OCI-M2 (cell line): Measurements from ENCODE around the gene NPTX1.

ENCODE experiments used
- DNase-seq: peaks from one replicate; lab custom pipeline; 2025; ENCODE audit not compliant: unreplicated experiment; lab: John Stamatoyannopoulos, UW

NPTX1 gene

DNA sequence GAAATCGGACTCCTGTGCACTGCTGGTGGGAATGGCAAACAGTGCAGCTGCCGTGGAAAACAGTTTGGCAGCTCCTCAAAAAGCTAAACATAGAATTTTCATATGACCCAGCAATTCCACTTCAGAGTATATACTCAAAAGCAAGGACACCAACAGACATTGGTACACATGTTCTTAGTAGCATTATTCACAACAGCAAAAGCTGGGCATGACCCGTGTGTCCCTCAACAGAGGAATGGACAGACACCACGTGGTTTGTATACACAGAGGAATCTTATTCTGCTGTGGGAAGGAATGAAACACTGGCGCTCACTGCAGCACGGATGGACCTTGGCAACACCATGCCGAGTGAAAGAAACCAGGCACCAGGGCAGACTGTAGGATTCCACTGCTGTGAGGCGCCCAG lies 16.0 kb downstream of the NPTX1 start:
- DNase-seq, result no peak

DNA sequence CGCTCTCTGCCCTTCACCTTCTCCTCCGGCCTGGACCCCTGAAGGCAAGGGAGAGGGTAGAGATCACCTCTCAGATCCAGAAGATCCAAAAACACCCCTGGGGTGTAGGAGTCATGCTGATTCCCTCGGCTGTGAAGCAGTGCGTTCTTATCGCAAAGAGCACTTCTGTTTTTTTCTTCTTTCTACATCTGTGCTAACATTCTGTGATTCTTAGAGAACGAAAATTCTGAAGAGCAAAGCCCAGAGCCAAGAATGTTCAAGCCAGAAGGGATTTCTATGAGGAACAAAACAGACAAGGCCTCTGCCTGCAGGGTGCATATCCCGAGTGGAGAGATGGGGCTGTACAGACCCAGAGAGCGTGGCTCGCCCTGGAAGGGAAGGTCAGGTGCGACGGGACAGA lies 17.2 kb downstream of the NPTX1 start:
- DNase-seq, result no peak

DNA sequence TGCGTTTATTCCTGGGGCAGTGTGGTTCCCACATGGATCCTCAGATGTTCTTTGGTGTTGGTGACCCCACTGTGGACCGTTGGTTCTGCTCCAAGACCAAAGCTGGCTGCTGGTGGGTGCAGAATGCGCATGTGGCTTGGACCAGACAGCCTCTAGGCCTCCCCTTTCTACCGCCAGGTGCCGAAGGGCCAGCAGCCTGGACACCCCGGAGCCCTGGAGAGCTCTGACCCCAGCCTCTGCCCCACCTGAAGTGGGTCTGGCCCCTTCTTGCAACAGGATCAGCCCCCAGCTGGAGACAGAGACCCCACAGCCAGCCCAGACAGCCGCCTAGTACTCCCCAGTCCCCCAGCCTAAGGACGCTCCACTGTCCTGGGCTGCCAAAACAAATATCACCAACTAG lies 18.4 kb downstream of the NPTX1 start:
- DNase-seq, result no peak

DNA sequence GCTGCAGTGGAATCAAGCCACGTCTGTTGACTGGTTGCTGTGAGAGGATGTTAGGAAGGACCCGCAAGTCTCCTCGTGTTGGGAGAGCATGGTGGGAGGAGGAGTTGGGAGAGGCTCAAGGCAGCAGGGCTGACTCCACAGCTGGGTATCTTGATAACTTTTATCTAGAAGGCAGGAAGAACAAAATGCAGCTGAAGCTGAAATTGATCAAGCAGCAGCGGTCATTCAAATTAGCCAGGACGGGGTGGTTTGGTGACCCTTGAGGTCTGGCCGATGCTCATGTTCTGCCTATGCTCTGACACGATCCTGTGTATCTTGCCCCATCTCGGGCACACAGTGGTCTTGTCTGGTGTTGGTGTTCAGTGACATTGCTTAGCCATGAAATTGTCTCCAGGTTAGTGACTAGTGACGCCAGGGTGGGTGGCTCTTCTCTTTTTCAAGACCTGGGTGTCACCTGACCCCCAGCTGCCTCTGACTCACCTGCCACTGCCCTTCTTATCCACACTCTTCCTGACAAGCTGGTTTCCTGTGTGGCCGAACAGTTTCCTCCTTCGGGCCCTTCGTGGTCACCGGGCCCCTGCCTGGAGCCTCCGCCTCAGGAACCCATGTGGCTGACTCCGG lies 19.1 kb downstream of the NPTX1 start:
- no peak for DNase-seq

DNA sequence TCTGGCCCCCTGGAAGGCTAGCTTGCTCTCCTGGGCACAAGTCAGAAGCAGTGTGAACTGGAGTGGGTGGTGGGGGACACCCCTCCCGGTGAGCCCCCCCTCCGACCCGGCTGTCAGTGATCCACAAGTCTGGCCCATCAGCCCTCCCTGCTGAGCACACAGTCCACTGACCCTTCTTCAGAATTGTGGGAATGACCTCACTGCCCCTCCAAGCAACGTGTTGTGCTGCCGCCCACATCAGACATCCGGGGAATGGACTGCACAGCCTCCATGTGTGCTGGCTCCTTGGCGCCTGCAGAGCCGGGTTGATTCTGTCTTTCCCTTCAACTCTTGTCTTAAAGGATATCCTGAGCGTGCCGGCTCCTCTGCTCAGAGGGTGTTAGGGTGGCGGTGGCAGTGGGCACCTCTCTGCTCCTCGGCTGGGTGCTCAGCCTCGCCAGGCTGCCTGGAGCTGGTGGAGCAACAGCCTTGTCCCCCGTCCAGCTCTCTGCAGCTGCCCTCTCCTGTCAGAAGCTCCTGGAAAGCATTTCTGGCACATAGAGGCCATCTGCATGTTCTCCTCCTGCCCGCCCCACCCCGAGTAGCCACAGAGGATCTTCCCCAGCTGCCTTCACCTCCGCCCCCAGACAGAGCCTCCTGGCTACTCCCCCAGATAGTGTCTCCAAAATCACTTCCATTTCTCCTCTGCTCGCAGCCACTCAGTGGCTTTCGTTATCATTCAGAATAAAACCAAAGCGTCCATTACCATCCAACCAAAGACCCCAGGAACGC lies 19.8 kb downstream of the NPTX1 start:
- no peak for DNase-seq

DNA sequence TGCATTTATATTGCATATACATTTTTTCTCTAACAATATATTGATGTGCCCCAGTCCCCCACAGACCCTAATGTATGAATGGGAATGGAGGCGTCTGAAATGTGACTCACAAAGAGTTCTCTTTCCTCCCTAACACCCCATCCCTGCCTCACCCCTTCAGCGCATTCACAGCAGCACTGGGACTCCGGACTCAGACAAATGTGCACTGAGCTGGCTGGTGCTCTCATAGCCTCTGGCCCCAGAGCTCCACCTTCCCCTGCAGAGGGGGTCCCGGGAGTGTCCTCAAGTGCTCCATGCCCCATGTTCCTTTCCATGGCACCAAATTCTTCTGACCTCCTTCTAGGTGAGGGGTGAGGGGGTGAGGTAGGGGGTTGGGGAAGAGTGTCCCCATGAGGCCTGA lies 20.6 kb downstream of the NPTX1 start:
- no peak for DNase-seq

DNA sequence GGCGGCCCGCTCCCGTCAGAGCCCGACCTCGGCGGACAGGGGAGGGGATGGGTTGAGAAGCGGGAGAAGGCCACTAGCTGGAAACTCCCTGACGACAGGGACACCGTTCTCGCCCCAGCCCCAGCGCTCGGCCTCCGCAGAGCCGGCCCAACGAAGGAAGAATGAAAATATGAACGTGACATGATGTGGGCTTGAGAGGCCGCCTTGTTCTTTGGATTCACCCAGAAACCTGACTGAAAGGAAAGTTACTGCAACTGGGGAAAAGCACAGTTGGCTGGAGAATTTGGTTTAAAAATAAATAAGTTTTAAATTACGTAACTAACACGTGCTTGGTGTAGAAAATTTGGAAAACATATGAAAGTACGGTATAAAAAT lies 21.1 kb downstream of the NPTX1 start:
- no peak for DNase-seq

DNA sequence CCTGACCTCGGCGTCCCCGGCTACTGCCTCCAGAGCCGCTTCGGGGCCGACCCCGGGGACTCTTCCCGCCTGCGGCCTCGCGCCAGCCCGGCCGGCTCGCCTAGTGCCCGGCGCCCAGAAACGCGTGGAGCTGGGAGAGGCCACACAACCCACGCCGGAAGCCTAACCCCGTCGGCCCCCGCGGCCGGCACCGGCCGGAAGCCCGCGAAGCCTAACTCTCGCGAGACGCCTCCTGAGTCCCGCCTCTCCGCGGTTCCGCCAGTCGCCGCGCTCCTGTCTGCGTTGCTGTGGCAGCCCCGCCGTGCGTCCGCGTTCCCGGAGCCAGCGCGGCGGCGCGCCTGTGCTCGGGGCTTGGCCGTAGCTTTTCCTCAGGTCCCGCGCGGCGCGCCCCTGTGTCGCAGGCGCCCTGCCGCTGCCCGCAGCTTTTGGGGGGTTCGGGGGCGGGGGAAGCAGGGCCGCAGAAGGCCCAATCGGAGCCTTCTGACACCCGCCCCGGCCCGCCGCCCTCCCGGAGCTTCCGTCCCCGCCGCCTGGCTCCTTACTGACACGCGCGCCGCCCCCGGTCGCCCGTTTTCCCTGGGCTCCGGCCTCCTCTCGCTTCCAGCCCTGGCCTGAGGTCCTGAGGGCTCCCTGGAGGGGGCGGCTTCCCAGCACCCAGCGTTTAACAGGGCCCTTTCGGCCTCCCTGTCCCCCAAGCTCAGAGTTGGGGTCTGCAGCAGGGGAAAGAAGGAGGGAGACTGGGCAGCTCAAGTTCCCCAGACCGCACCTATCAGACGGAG lies 21.7 kb downstream of the NPTX1 start:
- DNase-seq, result peak; percentile 46

DNA sequence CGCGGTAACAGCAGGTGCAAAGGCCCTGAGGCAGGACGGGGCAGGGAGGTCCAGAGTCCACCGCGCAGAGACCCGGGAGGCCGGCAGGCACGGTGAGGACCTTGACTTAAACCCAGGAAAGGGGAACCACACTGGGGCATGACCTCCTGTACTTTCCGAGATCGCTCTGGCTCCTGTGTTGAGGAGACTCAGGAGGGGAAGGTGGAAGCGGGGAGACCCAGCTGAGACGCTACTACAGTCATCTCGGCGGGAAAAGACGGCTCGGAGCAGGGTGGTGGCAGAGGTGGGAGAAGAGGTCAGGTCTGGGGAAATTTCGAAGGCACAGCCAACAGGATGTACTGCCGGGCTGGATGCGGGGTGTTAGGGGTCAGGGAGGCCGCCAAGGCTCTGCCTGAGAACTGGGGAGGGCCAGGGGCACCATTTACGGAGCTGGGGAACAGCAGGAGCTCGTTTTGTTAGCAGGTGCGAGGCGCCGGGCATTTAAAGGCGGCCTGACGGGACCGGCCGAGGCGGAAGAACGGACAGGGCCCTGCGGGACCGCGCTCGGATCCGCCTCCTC lies 22.3 kb downstream of the NPTX1 start:
- DNase-seq, result no peak

DNA sequence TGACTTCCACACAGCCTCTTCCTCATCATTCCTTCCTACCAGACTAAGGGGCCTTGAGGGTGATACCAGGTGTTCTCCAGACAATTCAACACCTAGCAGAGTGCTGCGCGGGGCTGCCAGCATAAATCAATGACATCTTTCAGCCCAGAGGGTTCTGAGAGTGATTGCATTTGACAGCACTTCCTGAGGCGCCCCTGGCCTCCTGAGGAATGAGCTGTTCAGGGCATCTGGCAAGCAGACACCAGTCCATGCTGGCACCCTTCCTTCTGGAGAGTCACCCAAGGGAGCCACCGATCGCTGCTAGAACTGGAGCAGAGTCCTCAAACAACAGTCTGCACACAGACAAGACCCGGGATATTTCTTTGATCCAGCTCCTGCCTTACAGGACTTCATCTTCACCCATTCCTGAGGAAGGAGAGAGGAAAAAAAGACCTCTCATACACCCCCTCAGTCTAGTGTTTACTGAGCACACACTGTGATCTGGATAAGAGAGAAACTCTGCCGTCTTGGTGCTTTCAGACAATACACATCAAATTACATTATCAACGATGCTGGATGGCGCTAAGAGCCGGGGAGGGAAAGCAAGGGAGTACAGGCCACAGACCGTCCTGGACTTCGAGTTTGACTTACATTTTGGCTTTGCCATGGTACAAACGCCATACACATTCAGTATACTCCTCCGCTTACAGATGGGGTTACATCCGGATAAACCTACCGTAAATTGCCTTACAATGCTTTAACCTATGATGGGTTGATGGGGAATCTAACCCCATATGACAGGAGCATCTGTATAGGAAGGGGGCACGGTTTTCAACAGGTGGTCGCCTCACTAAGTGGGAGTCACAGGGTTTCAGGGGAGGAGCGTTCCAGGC lies 23.0 kb downstream of the NPTX1 start:
- no peak for DNase-seq

DNA sequence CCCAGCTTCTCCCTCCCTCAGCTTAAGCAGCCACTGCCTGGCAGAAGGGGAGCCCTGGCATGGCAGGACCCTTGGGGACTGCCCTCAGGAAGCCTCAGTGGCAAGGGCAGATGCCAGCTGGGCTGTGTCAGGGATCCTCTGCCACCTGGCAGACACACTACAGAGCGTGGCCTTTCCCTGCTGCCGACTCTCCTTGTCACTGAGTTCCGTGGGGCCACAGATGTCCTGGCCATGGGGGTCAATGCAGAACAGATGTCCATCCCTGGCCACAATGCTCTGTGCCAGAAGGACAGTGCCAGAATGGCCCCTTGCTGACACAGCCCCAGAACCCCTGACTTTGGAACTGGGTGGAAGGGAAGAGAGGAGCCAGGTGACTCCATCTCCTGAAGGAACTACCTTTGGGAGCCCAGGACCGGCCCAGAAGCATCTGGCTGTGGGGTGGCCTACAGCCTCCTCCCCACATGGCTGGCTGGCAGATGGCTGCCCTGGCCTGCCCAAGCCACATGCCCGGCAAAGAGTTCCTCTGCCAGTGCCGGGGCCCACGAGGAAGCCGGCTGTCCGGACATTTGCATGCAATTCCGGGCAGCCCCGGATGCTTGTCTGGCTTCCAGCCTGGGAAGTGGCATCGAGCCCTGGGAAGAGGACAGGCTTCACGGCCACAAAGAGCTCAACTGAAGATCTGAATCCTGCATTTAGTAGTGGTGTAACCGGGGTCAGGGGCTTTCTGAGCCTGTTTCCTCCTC lies 24.1 kb downstream of the NPTX1 start:
- no peak for DNase-seq

DNA sequence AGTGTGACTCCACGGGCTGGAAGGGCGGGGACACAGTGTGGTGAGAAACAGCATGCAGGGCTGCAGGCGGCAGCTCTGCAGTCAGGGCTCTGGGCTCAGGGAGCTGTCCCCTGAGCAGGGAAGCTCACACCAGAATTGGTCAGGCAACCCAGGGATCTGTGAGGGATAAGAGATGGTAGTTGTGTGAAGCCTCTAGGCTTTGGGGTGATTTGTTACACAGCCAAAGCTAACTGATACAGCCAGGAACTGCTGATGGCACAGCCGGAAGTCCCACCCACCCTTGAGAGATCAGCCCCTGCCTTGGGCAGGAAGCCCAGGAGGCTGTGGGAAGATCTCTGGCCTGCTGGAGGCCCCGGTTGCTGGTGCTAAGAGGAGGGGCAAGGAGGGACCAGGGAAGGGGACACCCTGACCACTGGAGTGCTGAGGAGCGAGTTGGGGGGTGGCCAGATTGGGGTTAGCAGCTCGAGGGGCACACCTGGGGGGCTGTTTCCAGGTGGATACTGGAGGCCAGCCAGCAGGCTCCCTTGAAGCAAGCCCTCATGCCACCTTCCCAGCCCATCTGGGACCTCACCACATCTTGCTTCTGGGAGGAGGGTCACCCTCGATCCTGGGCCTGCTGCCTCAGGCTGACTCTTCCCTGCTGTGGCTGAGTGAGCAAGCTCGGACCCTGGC lies 25.2 kb downstream of the NPTX1 start:
- DNase-seq, result no peak

DNA sequence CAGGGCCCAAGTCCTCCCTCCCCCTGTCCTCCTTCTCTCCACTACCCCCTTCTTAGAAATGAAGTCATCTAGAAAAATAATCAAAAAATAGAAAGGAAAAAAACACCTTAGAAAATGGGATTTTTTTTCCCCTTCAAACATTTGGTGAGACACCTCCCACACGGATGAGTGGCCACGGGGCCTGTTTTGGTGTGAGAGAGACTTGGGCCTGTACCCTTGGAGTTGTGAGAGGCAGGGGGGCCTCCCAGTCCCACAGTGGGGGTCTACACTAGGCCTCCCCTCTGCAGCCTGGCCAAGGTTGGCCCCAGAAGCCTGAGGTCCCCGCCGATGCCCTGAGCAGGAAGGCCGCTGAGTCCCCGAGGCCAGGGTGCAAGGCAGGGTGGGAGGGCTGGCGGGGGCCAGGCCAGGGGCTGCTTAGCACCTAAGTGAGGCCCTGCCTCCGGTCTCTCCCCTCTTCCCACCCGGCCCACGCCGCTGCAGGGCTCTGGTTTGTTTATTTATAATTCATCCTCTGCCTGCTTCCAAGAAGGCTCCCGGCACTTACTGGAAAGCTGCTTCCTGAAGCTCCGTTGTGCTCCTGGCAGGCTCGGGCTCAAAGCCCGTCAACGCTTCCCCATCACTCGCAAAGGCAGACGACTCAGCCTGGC lies 26.4 kb downstream of the NPTX1 start:
- DNase-seq, result no peak

DNA sequence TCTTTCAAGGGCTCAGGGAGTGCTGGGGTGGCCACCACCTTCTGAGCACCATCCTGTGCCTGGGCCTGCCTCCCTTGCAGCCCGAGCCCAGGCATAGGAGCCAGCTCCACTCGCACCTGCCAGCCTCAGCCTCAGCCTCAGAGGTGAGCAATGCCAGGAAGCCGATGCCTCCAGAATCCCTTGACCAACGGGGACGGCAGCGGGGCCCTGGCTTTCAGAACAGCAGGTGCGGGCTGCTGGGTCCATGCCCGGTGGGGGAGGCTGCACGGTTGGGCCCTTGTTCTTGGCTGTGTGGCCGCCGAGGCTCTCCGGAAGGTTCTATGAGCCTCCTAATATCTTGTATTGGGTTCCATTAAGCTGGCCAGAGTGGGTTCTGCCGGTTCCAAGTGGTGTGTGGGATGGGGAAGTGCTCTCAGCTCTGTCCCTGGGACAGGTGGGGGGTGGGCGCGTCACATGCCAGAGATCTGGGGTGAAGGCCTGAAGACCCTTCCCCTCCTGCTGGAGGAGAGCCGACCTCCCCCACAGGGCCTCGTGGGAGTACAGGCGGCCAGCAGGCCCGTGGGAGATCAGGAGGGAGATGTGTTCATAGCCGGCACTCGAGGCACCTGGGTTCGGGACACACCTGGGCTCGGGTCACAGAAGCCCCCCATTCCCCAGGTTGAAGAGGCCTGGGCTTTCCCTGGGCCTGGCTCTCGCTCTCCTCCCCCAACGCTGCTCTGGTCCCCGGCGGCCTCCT lies 27.0 kb downstream of the NPTX1 start:
- no peak for DNase-seq

DNA sequence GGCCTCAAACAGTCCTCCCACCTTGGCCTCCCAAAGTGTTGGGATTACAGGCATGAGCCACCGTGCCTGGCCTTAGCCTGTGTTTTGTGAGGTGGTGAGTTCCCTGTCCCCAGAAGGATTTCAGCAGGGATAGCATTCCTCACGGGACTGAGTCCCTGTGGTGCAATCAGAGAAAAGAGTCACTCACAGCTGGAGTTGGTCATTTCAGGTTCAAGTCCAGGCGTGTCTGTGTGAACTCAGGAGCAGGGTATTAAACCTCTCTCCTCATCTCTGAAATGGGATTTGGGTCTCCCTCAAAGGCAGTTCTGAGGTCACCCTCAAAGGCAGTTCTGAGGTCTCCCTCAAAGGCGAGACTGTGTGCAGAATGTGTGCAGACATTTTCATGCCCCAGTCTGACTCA lies 28.6 kb downstream of the NPTX1 start:
- DNase-seq, result no peak

DNA sequence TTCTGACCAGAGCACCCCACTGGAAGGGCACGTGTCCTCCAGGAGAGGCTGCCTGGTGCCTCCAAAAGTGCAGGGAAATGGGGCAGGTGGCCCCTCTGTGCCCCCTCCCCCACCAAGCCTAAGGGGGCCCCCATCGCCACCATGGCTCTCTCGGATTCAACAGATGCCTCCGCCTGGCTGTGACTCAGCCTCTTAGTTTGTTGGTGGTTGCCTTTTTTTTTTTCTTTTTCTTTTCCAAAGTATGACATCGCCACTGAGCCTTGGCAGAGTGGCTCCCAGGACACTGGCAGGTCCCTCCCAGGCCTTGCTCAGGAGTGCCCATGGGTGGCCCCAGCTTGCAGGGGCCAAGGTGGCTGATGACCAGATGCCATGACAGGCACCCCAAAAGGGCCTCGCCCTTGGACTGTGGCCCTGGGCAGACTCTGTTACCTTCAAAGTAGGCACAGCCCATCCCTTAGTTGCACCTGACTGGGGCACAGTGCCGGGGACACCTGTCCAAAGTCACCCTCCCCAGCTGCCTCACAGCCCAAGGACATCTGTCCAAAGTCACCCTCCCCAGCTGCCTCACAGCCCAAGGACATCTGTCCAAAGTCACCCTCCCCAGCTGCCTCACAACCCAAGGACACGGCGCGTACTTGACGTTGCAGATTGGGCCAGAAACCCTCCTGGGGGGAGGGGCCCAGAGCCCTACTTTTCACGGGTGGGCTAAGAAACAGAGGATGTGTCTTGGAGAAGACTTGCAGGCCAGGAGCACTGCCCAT lies 29.6 kb downstream of the NPTX1 start:
- DNase-seq, result no peak

DNA sequence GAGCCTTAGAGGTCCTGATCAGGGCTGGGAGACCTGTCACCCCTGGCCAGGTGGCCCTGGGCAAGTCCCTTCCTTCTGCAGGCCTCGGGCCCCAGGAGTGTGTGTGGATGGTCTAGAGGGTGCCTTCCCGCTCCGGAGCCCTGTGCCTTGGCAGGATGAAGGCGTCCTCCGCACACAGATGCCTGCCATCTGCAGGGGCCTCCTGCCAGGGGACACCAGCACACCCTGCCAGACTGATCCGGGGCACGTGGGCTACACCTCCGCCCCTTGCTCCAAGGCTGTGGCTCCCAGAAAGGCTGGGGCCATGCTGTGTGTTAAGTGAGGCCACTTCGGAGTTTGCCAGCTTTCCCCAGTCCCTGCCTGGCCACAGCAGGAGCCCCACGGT lies 30.7 kb downstream of the NPTX1 start:
- DNase-seq, result no peak
